PFSK-1 (cell line): ENCODE data around the gene MARS2.

Experiments
- FOXP2 ChIP-seq: optimal IDR thresholded peaks from 2 replicates; pipeline ENCODE3; 2011; ENCODE audit warnings: borderline replicate concordance, control low read depth, inconsistent platforms; ENCODE audit not compliant: insufficient read depth; ENCODE audit errors: extremely low read length, extremely low read depth
- POLR2AphosphoS5 ChIP-seq: IDR thresholded peaks from 2 replicates; pipeline ENCODE4 v1.6.1; 2012; ENCODE audit warnings: low read depth, mild to moderate bottlenecking, control low read depth, low read length, moderate library complexity
- REST ChIP-seq, 2 experiments: IDR thresholded peaks; 2 replicates each; pipeline versions ENCODE4 v1.6.1 to v1.8.0; 2011 to 2012; ENCODE audit warnings: low read depth in 2 of 2, low read length in 2 of 2, control low read depth in 1 of 2, inconsistent platforms in 1 of 2, mild to moderate bottlenecking in 1 of 2, moderate library complexity in 1 of 2; ENCODE audit not compliant: insufficient read depth in 1 of 2
- SIN3A ChIP-seq: IDR thresholded peaks from 2 replicates; pipeline ENCODE4 v1.6.1; 2012; ENCODE audit warnings: mild to moderate bottlenecking, low read length, moderate library complexity, borderline replicate concordance; ENCODE audit not compliant: insufficient read depth
- TAF1 ChIP-seq: IDR thresholded peaks from 2 replicates; pipeline ENCODE4 v1.6.1; 2012; ENCODE audit warnings: low read length, control low read depth, borderline replicate concordance; ENCODE audit not compliant: insufficient read depth

MARS2 gene

GRCh38 chr2:197706839-197707207 lies 1.7 kb downstream of the MARS2 start:
- no peak for TF ChIP-seq REST (IDR thresholded peaks at IDR 0.05; ENCODE audit: insufficient read depth in 1 of 2, low read depth in 2 of 2, low read length in 2 of 2)
- TF ChIP-seq FOXP2 = no peak
- TF ChIP-seq SIN3A = no peak
- TF ChIP-seq POLR2AphosphoS5 = no peak

- TF ChIP-seq FOXP2 (no peak), REST (IDR thresholded peaks at IDR 0.05; ENCODE audit: insufficient read depth in 1 of 2, low read depth in 2 of 2, low read length in 2 of 2) (no peak), SIN3A (no peak), TAF1 (no peak), POLR2AphosphoS5 (no peak)
Measured at GRCh38 chr2:197707316-197708213, 2.4 kb downstream of the MARS2 start.

GRCh38 chr2:197708331-197708730 lies 3.2 kb downstream of the MARS2 start:
- no peak for TF ChIP-seq REST (IDR thresholded peaks at IDR 0.05; ENCODE audit: insufficient read depth in 1 of 2, low read depth in 2 of 2, low read length in 2 of 2)
- TF ChIP-seq POLR2AphosphoS5 = no peak
- TF ChIP-seq TAF1 = no peak
- no peak for TF ChIP-seq FOXP2
- TF ChIP-seq SIN3A = no peak

- TF ChIP-seq TAF1 = no peak
- no peak for TF ChIP-seq SIN3A
- TF ChIP-seq POLR2AphosphoS5 = no peak
- TF ChIP-seq FOXP2 = no peak
- no peak for TF ChIP-seq REST (IDR thresholded peaks at IDR 0.05; ENCODE audit: insufficient read depth in 1 of 2, low read depth in 2 of 2, low read length in 2 of 2)
Measured at GRCh38 chr2:197710424-197711042, 5.4 kb downstream of the MARS2 start.
